NCI-H128 (cell line): ENCODE data around the gene UBQLN3.

Experiments
- DNase-seq: peaks from one replicate; lab custom pipeline; 2025; ENCODE audit not compliant: unreplicated experiment; lab: John Stamatoyannopoulos, UW

Gene UBQLN3

DNA sequence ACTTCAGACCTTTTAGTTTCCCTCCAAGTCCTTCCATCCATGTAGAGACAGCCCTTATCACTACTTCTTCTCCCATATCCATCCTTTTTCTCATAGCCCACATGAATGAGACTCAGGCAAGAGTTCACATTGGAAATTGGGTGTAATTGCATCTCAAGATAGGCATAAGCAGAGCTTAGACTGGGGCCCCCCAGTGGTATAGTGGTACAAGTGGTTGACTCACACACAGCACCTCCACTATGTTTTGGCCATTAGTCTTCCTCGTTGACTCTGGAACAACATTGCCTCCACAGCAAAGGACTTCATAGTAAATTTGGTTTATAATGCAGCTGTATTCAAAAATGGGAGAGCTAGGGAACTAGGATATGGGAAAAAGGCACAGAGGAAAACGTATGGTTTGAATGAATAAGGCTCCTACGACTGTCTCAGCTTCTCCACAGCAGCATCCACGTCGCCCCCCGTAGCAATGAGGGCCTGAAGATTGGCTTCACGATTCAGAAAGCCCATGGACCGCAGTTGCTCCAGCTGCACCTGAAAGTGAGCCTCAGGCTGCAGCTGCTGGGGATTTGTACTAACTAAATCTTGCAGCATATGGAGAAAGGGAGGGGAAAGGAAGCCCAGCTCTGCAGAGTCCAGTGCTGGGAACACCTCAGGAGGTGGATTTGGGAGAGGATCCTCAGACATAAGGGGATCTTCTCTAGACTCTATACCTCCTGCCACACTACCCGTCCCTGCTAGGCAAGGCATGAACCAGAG lies 2.4 kb downstream of the UBQLN3 start:
- DNase-seq, result no peak

DNA sequence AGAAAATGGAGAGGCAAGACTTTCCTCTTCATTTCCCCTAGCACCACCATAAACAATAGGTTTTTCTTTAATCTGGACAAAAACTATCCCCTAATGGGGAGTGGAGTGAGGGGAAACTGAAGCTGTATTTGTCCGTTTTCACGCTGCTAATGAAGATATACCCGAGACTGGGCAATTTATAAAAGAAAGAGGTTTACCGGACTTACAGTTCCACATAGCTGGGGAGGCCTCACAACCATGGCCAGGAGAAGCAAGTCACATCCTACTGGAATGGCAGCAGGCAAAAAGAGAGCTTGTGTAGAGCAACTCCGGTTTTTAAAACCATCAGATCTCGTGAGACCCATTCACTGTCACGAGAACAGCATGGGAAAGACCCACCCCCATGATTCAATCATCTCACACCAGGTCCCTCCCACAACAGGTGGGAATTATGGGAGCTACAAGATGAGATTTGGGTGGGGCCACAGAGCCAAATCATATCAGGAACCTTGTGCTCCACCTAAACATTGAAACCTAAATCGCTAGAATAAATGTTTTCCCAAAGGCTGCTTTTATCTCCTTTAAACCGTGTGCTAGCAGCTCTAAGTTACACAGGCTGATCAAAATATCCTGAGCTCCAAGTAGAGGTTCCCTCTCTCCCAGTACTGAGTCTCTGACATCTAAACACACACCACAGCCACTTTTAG lies 4.3 kb downstream of the UBQLN3 start:
- DNase-seq, result no peak

DNA sequence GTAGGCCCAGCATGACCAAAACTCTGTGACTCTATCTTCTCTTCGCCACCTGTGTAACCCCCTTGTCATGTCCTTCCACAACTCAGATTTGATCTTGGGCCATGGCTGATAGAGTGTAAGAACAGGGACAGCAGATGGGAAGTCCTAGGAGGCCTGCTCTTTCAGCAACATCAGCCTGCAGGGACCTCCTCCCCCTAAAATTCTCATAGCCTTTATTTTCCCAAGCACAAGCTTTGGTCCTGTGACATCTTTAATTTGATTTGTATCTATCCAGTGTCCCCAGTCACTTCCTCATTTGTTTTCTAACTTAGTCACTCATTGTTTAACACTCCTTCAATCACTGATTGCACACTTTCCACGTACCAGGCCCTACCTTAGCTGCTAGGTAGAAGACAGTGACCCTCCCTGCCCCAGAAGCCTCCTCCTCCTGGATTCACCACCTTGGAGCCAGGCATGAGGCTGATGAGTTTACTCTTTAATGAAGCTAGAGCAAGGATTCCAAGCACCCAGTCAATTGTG lies 5.3 kb downstream of the UBQLN3 start:
- no peak for DNase-seq

DNA sequence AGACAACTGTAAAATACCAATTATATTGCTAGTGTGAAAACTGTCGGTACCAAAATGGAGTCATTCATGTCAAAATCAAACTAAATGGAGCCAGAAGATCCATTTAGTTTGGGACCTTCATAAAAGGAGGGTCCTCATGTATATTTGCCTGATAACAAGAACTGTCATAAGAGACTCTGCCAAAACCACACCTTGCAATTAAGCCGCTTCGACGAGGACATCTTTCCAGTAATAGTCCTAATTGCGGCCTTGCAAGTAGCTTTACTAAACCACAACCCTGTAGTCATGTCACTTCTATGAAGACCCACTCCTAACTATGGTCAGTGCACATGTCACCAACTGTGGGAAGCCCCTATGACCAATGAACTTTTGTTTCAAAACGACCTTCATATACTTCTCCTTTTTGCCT lies 9.4 kb downstream of the UBQLN3 start:
- no peak for DNase-seq

DNA sequence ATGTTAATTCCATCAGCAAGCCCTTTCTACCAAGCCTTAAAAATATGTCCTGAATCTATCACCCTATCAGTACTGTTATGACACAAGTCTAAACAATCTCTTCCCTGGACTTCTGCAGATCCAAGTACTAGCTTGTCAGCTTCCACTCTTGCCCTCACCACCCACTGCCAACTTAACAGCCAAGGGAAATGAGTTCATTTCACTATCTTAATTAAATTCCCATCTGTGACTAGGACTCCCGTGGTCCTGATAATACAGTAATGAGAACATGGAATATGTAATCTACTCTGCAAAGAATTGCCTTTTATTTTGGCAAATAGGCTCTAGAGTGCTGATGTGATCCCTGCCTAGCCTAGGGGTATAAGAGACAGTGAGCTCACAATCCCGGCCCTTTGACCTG lies 10.1 kb downstream of the UBQLN3 start:
- no peak for DNase-seq

DNA sequence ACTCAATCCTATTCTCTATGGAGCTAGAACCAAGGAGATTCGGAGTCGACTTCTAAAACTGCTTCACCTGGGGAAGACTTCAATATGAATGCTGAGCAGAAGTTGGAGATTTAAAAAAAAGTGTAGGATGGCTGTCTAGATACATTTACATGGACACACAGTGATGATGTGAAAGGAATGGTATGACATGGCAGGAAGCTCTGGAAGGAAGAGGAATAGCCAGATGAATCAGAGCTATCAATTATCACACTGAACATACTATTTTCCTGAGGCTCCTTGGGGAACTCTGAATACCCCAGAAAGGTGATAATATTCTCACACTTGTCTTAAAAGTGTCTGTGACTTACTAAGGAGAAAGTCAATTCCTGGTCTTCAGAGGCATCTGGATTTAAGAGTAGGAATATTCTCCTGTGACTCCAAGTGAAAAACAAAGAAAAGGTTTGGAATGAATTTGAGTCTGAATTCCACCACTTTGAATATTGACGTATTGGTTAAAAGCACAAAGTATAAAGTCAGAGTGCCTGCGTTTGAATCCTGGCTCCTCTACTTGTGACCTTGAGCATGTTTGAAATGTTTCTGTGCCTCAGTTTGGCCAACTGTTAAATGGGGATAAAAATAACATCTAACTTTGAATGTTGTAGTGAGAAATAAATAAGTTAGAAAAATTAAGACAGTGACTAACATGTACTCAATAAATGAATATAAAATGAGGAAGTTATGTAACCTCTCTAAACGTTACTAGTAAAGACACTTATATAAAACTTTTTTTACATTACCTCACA lies 20.0 kb downstream of the UBQLN3 start:
- no peak for DNase-seq

DNA sequence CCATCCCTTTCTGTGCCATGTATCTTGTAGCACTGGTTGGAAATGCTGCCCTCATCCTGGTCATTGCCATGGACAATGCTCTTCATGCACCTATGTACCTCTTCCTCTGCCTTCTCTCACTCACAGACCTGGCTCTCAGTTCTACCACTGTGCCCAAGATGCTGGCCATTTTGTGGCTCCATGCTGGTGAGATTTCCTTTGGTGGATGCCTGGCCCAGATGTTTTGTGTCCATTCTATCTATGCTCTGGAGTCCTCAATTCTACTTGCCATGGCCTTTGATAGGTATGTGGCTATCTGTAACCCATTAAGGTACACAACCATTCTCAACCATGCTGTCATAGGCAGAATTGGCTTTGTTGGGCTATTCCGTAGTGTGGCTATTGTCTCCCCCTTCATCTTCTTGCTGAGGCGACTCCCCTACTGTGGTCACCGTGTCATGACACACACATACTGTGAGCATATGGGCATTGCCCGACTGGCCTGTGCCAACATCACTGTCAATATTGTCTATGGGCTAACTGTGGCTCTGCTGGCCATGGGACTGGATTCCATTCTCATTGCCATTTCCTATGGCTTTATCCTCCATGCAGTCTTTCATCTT lies 20.9 kb downstream of the UBQLN3 start:
- DNase-seq, result no peak

DNA sequence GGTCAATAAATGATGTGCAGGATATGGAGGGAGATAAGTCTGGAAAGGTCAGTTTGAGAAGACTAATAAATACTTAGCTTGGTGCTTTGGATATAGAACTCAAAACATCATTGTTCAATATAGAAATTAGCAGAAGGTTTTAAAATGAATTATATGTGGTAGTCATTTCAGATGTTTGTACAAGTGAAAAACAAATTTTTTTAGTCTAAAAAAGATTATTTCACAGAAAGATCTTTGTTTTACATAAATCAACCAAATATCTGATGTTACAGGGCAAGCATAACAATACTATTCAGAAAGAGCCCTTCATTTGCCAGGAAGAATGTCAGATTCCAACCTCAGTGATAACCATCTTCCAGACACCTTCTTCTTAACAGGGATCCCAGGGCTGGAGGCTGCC lies 21.4 kb downstream of the UBQLN3 start, which contains the start of gene OR52D1:
Gene OR52D1 (plus strand): TSS at position 301 of the 400 bp plus-strand sequence. CDS start 22 bp downstream, at position 323.
- DNase-seq, result no peak

DNA sequence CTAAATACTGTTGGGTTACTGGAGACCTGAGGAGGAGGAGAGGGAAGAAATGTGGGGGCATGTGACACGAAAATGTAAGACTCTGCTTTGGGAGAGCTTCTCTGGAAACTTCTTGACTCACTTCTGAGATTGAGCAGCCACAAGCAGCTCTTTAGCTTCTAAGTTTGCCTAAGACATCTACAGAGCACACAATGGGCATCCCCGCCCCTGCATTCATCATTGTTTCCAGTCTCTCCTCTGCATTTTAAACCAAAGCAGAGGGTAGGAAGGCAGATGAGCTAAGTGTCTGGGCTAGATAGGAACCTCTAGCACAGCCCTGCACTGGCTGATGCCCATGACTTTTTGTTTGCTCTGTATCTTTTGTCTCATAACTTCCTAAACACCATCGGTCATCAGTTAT lies 23.3 kb downstream of the UBQLN3 start:
- DNase-seq, result no peak

DNA sequence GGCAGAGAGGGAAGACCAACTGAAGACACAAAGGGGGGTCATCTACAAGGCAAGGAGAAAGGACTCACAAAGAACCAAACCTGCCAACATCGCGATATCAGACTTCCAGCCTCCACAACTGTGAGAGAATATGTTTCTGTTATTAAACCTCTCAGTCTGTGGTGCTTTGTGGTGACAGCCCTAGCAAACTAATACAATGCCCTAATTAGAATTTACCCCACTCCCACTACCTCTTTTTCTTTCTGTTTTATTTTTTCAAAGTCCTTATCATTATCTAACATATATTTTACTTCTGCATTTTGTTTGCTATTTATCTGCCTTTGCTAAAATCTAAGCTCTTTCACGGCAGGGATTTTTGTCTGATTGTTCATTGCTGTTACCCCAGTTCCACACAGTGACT lies 23.8 kb downstream of the UBQLN3 start:
- no peak for DNase-seq

DNA sequence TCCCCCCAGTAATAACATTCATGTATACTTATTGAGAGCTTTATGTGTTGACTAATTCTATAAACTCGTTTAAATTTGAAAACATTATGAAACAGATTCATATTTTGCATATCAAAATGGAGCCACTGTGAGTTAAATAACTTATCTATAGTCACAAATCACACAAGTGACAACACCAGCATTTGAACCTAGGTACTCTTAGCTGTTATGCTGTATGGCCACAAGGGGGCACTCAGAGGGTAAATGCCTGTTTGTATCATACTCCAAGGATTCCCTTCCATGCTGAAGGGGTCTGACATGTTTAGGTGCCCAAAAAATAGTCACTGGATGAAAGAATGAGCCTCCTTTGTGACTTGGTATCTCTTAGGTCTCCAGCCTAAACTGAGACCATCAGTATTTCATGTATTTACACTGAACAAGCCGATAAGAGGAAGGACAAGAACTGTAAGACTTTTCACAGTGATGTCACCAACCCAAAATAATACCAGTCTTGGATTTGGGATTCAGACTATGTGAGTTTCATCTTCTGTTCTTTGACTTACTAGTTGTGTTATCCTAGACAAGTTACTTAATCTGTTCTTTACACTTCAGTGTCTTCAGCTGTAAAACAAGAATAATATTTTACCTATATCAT lies 33.5 kb downstream of the UBQLN3 start:
- no peak for DNase-seq

DNA sequence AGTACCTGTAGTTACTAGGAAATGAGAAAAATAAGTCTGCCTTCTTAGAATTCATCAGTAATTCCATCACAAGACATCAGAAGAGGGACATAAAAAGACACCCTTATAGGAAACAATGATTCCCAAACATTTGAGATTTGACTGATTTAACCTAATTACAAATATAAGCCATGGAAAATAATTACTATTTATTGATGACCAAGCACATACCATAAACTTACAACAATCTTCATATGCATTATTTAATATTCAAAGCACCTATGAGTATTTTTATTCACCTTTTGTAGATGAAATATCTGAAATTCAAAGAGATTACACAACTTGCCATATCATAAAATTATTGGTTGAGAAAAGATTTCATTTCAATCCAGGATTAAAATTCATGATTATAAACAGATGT lies 35.8 kb downstream of the UBQLN3 start:
- no peak for DNase-seq

DNA sequence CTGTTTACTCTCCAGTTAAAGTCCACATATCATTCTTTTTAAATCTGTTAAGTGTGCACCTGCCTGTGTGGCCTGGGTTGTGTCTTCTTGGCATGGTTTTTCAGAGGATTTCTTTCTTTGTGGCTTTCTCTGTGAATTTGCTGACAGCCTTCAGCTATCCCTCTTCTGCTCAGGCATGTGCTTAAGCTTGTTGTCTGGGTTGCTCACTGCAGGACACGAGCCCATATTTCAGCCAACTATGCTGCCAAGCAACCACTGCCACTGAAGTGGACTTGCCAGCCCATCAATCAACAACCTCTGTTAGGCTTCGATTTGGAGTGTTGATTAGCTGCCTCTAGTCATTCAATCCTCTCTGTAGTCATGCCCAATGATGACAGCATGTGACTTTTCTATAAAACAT lies 42.2 kb downstream of the UBQLN3 start:
- DNase-seq, result no peak

DNA sequence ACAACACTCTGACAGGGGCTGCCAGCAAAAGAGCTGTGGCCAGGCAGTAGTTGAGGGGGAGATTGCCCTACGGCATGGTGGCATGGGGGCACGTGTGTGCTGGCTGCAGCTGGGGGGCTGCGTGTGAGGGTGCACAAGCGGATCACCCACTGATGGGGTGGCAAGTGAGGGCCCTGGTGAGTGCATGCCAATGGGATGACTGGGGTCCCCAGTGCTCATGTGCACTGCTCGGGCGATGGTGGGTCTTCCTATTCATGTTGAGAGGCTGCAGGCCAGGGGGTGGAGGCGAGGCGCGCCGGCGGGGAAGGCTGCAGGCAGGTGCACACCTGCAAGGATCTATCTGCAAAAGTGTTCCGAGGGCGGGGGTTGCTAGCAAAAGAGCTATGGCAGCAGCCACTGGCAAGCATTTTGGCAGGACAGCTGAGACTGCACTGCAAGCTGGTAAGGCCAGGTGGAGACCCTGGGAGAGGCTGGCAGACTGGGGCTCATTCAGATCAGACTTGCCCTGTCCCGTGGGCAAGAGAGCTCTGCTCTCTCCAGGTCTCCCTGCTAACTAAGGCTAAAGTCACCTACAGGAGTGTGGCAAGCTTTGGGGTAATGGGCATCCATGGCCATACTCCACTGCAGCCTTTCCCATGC lies 48.7 kb downstream of the UBQLN3 start:
- no peak for DNase-seq
